Stomach (tissue), 4 donors: Measurements from ENCODE around the gene EDEM1.

Source experiments
- CTCF ChIP-seq, 7 experiments: fragments of 450-650 bp in 4 of 7; fragments of 200-600 bp in 3 of 7; sonication (generic) in 3 of 7; IDR thresholded peaks; one replicate each; pipeline ENCODE4 v1.5.1; 2016 to 2019; ENCODE audit warnings: antibody characterized with exemption in 7 of 7, control low read depth in 2 of 7, mild to moderate bottlenecking in 1 of 7
- EP300 ChIP-seq: sonication (generic); formaldehyde crosslinking; IDR thresholded peaks from one replicate; pipeline ENCODE4 v1.6.1; 2017; ENCODE audit warnings: antibody characterized with exemption
- POLR2AphosphoS5 ChIP-seq, 3 donors: sonication (generic); formaldehyde crosslinking; IDR thresholded peaks; one replicate each; pipeline ENCODE4 v1.6.1; 2016; ENCODE audit warnings: antibody characterized with exemption in 3 of 3

- TF ChIP-seq EP300 = no peak
- no peak for TF ChIP-seq CTCF (IDR thresholded peaks at IDR 0.05)
- TF ChIP-seq POLR2AphosphoS5 (IDR thresholded peaks at IDR 0.05) = no peak
Measured at GRCh38 chr3:5212628-5213573, 25.4 kb downstream of the EDEM1 start.
